Measurements from ENCODE around the gene TMEM236.

TMEM236 gene

DNA sequence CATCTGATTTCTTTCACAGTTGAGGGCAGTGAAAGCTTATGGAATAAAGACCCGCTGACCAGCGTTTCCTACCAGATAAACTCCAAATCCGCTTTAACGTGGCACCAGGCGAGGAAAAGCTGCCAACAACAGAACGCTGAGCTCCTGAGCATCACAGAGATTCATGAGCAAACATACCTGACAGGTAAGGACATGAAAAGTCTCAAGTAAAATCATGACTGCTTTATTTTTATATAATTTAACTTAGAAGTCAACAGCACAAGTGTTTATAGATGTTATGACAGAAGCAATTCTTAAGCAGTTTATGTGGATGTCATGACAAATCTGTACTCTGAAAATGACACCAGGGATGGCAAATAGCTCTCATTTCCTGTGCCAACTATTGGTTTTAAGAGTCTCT is 81.7 kb downstream of the TMEM236 start:
- no peak for DNase-seq

DNA sequence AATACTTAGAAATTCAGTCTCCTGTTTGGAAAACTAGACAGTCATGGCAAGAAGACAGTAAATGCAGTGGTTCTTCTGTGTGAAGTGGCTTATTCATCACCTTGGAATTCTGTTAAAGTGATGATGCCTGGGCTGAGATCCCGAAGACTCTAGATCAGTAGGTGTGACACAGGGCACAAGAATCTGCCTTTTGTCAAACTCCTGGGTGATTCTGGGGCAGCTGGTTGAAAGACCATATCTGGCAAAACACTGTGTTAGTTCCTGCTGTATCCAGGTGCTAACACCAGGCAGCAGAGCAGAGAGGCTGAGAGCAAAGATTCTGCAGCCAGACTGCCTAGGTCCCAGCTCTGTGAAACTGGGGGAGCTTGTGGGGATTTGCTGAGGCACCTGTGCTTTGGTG is 83.7 kb downstream of the TMEM236 start:
- no peak for DNase-seq

DNA sequence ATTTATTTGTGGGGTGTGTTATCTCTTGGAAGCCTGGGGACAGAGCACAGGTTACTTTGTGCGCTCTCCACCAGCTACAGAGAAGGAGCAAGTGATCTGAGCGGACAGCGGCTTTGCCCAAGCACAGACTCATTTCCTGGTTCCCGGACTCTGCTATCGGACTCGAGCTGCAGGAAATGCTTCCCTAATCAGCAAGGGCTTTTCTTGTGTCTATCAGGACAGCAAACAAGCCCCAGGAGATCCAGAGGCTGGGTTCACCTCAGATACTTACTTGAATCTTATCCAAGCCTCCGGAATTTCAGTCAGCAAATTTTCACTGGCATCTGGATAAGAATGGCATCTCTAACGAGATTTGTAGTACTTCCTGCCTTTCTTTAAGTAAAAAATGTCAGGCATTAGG is 84.9 kb downstream of the TMEM236 start:
- DNase-seq = no peak

DNA sequence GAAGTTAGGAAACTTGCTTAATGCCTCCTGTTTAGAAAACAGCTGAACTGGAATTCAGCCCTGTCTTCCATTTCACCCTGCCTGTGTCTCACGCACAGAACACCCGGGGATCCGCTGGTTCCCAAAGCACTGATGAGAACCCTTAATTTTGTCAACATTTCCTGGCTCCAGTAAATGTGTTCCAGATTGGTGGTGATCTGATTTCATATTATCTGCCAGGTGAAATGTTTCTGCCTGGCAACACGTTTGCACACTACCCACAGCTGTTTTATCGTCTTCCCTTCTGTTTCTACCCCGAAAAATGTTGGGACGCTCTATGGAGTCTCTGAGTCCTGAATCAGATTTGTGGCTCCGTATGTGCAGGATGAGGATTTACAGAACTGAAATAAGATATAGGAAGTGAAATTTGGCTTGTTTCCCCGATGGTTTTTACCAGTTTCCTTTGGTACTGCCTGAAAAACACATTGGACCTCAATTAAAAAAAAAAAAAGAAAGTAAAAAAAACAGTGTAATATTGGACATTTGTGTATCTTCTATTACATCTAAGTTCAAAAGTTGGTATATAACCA is 86.2 kb downstream of the TMEM236 start:
- DNase-seq = no peak

DNA sequence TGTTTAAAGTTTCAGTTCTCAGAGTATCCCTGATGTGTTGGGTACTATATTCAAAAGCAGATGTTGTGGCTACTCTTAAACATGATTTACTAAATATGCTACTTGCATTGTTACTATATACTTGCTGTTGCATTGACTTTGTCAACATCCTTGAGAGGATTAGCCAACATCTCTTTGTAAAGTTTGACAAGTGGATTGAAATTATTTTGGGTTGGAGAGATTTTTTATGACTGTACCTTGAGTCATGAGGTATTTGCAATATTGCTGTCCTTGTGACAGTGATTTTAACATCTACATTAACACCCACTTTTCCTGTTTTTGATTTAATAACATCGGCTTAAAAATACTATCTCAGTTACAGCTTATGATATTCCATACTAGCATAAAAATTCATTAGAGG is 89.0 kb downstream of the TMEM236 start:
- no peak for DNase-seq

DNA sequence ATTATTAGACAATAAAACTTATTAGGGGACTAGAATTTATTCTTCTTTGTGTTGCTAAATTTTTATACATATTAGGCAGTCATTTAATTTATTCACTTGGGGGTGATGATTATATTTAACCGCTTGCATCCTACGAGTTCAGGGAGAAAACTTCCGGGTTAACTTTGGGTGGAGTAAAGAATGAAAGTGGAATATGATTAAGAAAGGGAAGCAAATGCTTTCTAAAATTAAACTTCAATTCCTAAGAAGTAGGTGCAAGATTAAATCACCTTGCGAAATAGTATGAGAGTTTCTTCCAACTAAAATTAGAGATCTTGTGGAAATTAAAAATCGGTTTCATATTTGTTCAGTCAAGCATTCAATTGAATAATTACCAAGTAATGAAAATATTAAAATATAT is 90.6 kb downstream of the TMEM236 start:
- DNase-seq = no peak

DNA sequence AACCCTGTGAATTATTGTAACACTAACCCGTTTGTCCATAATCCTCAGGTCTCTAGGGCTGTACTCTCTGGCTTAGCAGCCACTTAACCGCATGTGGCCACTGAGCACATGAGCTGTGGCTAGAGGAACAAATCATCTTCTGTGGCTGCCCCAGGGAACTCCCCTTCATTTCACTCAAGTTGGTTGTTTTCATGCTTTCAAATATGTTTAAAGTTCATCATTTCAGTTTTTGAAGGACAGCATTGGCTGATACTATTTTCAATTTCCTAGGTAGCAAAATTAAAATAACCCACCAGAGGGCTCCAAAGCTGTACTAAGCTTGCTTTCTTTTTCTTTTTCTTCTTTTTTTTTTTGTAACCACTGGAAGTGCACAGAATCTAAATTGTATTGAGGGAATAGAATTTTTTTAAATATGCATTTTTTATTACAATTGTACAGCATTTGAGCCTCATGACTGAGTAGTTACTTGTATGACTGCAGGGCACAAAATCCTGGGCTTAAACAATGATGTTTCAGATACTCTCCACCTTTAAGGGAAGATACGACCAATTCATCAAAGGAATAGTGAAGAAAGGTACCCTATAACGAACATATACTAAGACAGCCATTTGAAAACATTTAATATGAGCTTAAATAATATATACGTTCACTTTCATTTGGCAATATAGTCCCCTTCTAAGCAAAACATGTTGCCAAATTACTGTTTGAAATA is 95.7 kb downstream of the TMEM236 start:
- DNase-seq = no peak

DNA sequence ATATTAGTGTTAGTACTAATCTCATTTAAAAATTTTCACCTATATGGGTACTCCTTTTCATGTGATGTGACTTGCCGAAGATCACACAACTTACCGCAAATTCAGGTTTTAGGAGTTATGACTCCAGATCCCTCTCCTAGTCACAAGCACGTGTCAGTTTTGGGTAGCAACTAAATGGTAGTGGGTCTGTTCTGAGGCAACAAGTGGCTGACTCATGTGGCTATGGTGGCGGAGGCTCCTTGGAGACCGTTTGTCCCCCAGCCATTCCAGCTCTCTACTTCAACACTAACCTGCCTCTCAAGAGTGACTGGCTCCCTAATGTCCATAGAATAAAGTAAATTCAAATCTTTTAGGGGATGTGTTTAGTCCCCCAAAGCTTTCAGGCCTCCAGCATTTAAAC is 96.6 kb downstream of the TMEM236 start:
- DNase-seq = no peak

All from activated CD4-positive, alpha-beta T cell treated with anti-CD3 and anti-CD28 coated beads, Interleukin-2, amount 50 U/mL, for 4 hours (primary cell).